Mucosa of descending colon (tissue), 3 donors: ENCODE results near the gene LGR6. TPM values are rescaled to one million over a fixed set of nuclear protein-coding genes. Genes with fewer than 3 reads are reported as not detected.
"Not testable (repeated sequence)": the region's sequence is repeated elsewhere in the genome, so short reads cannot be mapped to it uniquely, and the experiment has no call there.

Experiments used
- ATAC-seq: fragments of 200-7000 bp; cut with Tn5 transposase; one replicate; pipeline ENCODE4 v1.9.1; 2020; ENCODE audit warnings: mild to moderate bottlenecking, moderate library complexity
- DNase-seq, 3 donors: peaks; one replicate each; pipeline ENCODE4 v3.0.0-alpha.2; 2020
- H3K36me3 ChIP-seq: fragments of 200-600 bp; one replicate; pipeline ENCODE4 v1.8.0; 2021; ENCODE audit warnings: low read depth, mild to moderate bottlenecking
- H3K4me1 ChIP-seq: fragments of 200-600 bp; one replicate; pipeline ENCODE4 v1.8.0; 2021; ENCODE audit warnings: low read depth, mild to moderate bottlenecking
- H3K4me3 ChIP-seq: fragments of 200-600 bp; one replicate; pipeline ENCODE4 v1.8.0; 2021; ENCODE audit warnings: mild to moderate bottlenecking
- H3K9me3 ChIP-seq: fragments of 200-600 bp; one replicate; pipeline ENCODE4 v1.8.0; 2021; ENCODE audit warnings: mild to moderate bottlenecking
- intact Hi-C, 2 donors: fragments of 100-400 bp; cut with DNase I in 1 of 2; cut with micrococcal nuclease in 1 of 2; formaldehyde crosslinking; loops; one replicate each; pipeline versions ENCODE4 v1.11.0 to v1.11.1; 2022; cut with DNase I, micrococcal nuclease
- total RNA-seq, 3 donors: library from RNA; stranded (reverse); fragmentation: NEBNext Ultra II Directional in 2 of 3; extraction: Animal tissue kit (Norgen Biotek cat#: 25700) in 2 of 3; gene quantifications; one replicate each; pipeline versions ENCODE4 v1.2.1 to v1.2.4, GENCODE V29; 2021 to 2023
- TF ChIP-seq, protein P1 (sequence below): fragments of 200-600 bp; IDR thresholded peaks from one replicate; pipeline ENCODE4 v1.8.0; 2022; ENCODE audit warnings: antibody characterized with exemption, mild to moderate bottlenecking
- donor health status: DM: no; HTN: no; CAD: no; lungs with moderate emphysema.
- donor health status: DM: no; HTN: no; CAD: no.
- donor health status: DM: no; HTN: yes; CAD: no.

LGR6 gene
- total RNA-seq, 3 donors from 2014 or later, result 0.66 to 4.2 (median 1.3) TPM

GRCh38 chr1:202349206-202349928 is 155.8 kb downstream of the LGR6 start:
- intact Hi-C loops, result no loop called here
- ATAC-seq (peak; percentile 16), DNase-seq (no peak)
- Histone ChIP-seq H3K36me3 (peaks cover 5% of the 10 kb centered on the region), H3K4me3 (peak overlapping the region; percentile 97), H3K4me1 (peaks cover 7% of the 10 kb centered on the region), H3K9me3 (no peaks in the 10 kb centered on the region)
- TF ChIP-seq, protein P1, sequence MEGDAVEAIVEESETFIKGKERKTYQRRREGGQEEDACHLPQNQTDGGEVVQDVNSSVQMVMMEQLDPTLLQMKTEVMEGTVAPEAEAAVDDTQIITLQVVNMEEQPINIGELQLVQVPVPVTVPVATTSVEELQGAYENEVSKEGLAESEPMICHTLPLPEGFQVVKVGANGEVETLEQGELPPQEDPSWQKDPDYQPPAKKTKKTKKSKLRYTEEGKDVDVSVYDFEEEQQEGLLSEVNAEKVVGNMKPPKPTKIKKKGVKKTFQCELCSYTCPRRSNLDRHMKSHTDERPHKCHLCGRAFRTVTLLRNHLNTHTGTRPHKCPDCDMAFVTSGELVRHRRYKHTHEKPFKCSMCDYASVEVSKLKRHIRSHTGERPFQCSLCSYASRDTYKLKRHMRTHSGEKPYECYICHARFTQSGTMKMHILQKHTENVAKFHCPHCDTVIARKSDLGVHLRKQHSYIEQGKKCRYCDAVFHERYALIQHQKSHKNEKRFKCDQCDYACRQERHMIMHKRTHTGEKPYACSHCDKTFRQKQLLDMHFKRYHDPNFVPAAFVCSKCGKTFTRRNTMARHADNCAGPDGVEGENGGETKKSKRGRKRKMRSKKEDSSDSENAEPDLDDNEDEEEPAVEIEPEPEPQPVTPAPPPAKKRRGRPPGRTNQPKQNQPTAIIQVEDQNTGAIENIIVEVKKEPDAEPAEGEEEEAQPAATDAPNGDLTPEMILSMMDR, result no peak

- Histone ChIP-seq H3K4me1 (peaks cover 7% of the 10 kb centered on the region), H3K36me3 (peaks cover 5% of the 10 kb centered on the region), H3K4me3 (no peak overlapping the region), H3K9me3 (no peaks in the 10 kb centered on the region)
- TF ChIP-seq, protein P1, result no peak
- no peak for DNase-seq
- intact Hi-C loops, result no loop called here
- ATAC-seq, result no peak
These were observed 158.1 kb downstream of the LGR6 start for GRCh38 chr1:202351725-202352124.

DNA sequence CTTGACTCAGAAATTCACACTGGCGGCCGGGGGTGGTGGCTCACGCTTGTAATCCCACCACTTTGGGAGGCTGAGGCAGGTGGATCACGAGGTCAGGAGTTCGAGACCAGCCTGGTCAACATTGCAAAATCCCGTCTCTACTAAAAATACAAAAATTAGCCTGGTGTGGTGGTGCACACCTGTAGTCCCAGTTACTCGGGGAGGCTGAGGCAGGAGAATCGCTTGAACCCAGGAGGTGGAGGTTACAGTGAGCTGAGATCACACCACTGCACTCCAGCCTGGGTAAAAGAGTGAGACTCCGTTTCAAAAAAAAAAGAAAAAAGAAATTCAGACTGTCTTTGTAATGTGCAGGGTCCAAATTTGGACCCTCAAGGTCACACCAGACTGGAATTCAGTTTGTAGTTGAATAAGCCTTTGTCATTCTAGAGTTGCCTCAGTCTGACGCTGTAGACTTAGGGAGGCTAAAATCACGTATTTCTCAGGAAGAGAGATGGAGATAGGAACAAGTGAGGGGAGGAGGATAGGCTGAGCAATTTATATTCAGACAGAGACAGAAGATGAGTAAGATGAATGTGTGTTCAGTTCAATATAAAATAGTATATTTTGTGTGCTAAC is 159.1 kb downstream of the LGR6 start:
- ATAC-seq, intact Hi-C loops, H3K36me3 ChIP-seq, H3K4me3 ChIP-seq, H3K4me1 ChIP-seq, DNase-seq, H3K9me3 ChIP-seq: not testable (repeated sequence)

DNA sequence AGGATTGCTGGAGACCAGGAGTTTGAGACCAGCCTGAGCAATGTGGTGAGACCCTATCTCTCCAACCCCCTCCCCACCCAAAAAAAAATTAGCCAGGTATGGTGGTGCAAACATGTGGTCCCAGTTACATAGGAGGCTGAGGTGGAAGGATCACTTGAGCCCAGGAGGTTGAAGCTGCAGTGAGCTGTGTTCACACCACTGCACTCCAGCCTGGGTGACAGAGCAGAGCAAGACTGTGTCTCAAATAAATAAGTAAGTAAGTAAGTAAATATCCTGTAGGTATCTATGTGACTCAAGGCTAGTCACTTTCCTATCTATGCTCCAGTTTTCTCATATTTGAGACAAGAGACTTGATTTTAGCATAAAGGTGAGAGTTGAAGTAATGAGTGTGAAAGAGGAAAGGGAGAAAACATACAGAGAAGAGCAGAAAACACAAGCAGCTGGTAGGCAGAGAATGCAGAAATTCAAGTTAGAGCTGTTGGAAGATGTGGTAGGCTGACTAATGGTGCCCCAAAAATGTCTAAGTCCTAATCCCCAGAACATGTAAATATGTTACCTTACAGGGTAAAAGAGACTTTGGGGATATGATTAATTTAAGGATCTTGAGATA is 162.4 kb downstream of the LGR6 start:
- intact Hi-C loops, result no loop called here
- H3K9me3 ChIP-seq, result no peaks in the 10 kb centered on the region
- DNase-seq (no peak), ATAC-seq (no peak)
- TF ChIP-seq, protein P1, result no peak
- no peaks in the 10 kb centered on the region for H3K36me3 ChIP-seq
- no peak overlapping the region for H3K4me3 ChIP-seq
- no peaks in the 10 kb centered on the region for H3K4me1 ChIP-seq

DNA sequence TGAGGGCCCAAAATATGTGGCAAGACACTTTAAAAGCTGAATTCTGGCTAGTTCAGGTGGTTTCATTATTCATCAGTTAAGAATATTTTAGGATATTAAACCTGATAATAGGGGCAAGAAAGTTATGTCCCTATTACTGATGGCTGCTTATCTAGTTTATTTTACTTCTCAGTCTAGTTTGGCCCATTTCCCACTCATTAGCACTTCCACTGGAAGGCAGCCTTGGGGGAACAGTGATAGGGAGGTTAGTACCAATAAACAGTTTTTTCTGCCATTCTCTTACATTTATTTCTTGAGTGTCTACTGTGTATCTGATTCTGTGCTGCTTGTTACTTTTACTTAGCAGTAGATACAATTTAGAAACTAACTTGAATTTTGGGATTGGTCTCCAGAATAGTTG is 163.9 kb downstream of the LGR6 start:
- TF ChIP-seq, protein P1, result no peak
- no peaks in the 10 kb centered on the region for H3K9me3 ChIP-seq
- DNase-seq (no peak), ATAC-seq (no peak)
- H3K36me3 ChIP-seq, result no peaks in the 10 kb centered on the region
- H3K4me1 ChIP-seq, result no peaks in the 10 kb centered on the region
- intact Hi-C loops, result no loop called here
- no peak overlapping the region for H3K4me3 ChIP-seq

- Histone ChIP-seq H3K4me3 (no peak overlapping the region), H3K36me3 (no peaks in the 10 kb centered on the region), H3K4me1 (no peaks in the 10 kb centered on the region), H3K9me3 (no peaks in the 10 kb centered on the region)
- no peak for ATAC-seq
- TF ChIP-seq, protein P1, result no peak
- intact Hi-C loops, result no loop called here
- DNase-seq, result no peak
These were observed 167.6 kb downstream of the LGR6 start for GRCh38 chr1:202361224-202361623.
